PFSK-1 (cell line): ENCODE data around the gene ABTB1.

ENCODE experiments used
- POLR2AphosphoS5 ChIP-seq: IDR thresholded peaks from 2 replicates; pipeline ENCODE4 v1.6.1; 2012; ENCODE audit warnings: low read depth, mild to moderate bottlenecking, control low read depth, low read length, moderate library complexity
- REST ChIP-seq, 2 experiments: IDR thresholded peaks; 2 replicates each; pipeline versions ENCODE4 v1.6.1 to v1.8.0; 2011 to 2012; ENCODE audit warnings: low read depth in 2 of 2, low read length in 2 of 2, control low read depth in 1 of 2, inconsistent platforms in 1 of 2, mild to moderate bottlenecking in 1 of 2, moderate library complexity in 1 of 2; ENCODE audit not compliant: insufficient read depth in 1 of 2
- SIN3A ChIP-seq: IDR thresholded peaks from 2 replicates; pipeline ENCODE4 v1.6.1; 2012; ENCODE audit warnings: mild to moderate bottlenecking, low read length, moderate library complexity, borderline replicate concordance; ENCODE audit not compliant: insufficient read depth
- TAF1 ChIP-seq: IDR thresholded peaks from 2 replicates; pipeline ENCODE4 v1.6.1; 2012; ENCODE audit warnings: low read length, control low read depth, borderline replicate concordance; ENCODE audit not compliant: insufficient read depth

- TF ChIP-seq POLR2AphosphoS5 (no peak), TAF1 (no peak), REST (IDR thresholded peaks at IDR 0.05; ENCODE audit: insufficient read depth in 1 of 2, low read depth in 2 of 2, low read length in 2 of 2) (no peak), SIN3A (no peak)
These were observed 48.7 kb upstream of the ABTB1 start for GRCh38 chr3:127624063-127624462.
